PC-3 (cell line): ENCODE measurements around the gene OTOA. TPM values are rescaled to one million over a fixed set of nuclear protein-coding genes. Genes with fewer than 3 reads are reported as not detected.

ENCODE experiments used
- ATAC-seq: fragments of 200-7000 bp; cut with Tn5 transposase; 2 replicates; pipeline ENCODE4 v1.9.1; 2020; ENCODE audit warnings: mild to moderate bottlenecking, moderate library complexity
- BruUV-seq: library from RNA; stranded (reverse); fragments of 400-500 nt; replicated peaks from 2 replicates; lab custom pipeline; 2021; lab: Mats Ljungman, UMichigan
- CTCF ChIA-PET: fragments of 300-600 bp; sonication (Branson Sonifier 250); formaldehyde crosslinking; loops from one replicate; lab custom pipeline; 2022; ENCODE audit warnings: antibody characterized with exemption; lab: Charles Lee
- POLR2A ChIA-PET: fragments of 300-600 bp; sonication (Branson Sonifier 250); formaldehyde crosslinking; loops from one replicate; lab custom pipeline; 2022; ENCODE audit warnings: antibody characterized with exemption; ENCODE audit not compliant: unreplicated experiment; lab: Charles Lee
- DNase-seq: peaks from one replicate; pipeline ENCODE4 v3.0.0-alpha.2; 2015
- H2AFZ ChIP-seq: fragments of 300-600 bp; sonication (generic); 2 replicates; pipeline ENCODE4 v1.6.0; 2016; ENCODE audit warnings: antibody characterized with exemption, low read length
- H3F3A ChIP-seq: fragments of 300-600 bp; sonication (generic); one replicate; pipeline ENCODE4 v1.6.0; 2017; ENCODE audit warnings: antibody characterized with exemption, low read length, control low read depth, mild to moderate bottlenecking; ENCODE audit not compliant: unreplicated experiment
- H3K27ac ChIP-seq: fragments of 300-600 bp; sonication (generic); 2 replicates; pipeline ENCODE4 v1.5.1; 2016; ENCODE audit warnings: mild to moderate bottlenecking, low read length
- H3K27me3 ChIP-seq: fragments of 300-600 bp; sonication (generic); 2 replicates; pipeline ENCODE4 v1.6.1; 2016; ENCODE audit warnings: low read length, mixed read lengths
- H3K36me3 ChIP-seq: fragments of 300-600 bp; sonication (generic); 2 replicates; pipeline ENCODE4 v1.6.1; 2016; ENCODE audit warnings: low read depth, mixed run types, low read length, mixed read lengths
- H3K4me1 ChIP-seq: fragments of 300-600 bp; sonication (generic); 2 replicates; pipeline ENCODE4 v1.5.1; 2016; ENCODE audit warnings: low read length; ENCODE audit not compliant: insufficient read depth
- H3K4me2 ChIP-seq: fragments of 300-600 bp; sonication (generic); 2 replicates; pipeline ENCODE4 v1.6.0; 2016; ENCODE audit warnings: low read length
- H3K4me3 ChIP-seq: fragments of 300-600 bp; sonication (generic); 2 replicates; pipeline ENCODE4 v1.5.1; 2016; ENCODE audit warnings: mild to moderate bottlenecking, low read length, mixed read lengths
- H3K79me2 ChIP-seq: fragments of 300-600 bp; sonication (generic); 2 replicates; pipeline ENCODE4 v1.6.1; 2017; ENCODE audit warnings: low read length, mixed read lengths
- H3K9ac ChIP-seq: fragments of 300-600 bp; sonication (generic); 2 replicates; pipeline ENCODE4 v1.6.0; 2016; ENCODE audit warnings: mild to moderate bottlenecking, low read length
- H3K9me2 ChIP-seq: fragments of 300-600 bp; sonication (generic); replicated peaks from 2 replicates; pipeline ENCODE4 v1.6.1; 2016; ENCODE audit warnings: mixed run types, low read length, mixed read lengths
- H3K9me3 ChIP-seq: fragments of 300-600 bp; sonication (generic); 2 replicates; pipeline ENCODE4 v1.6.1; 2016; ENCODE audit warnings: low read length, mixed read lengths
- H4K20me1 ChIP-seq: fragments of 300-600 bp; sonication (generic); 2 replicates; pipeline ENCODE4 v1.6.1; 2016; ENCODE audit warnings: low read length, mixed read lengths
- CTCF ChIP-seq: fragments of 300-600 bp; sonication (generic); conservative IDR thresholded peaks from 2 replicates; pipeline ENCODE4 v1.5.1; 2017; ENCODE audit warnings: antibody characterized with exemption, low read depth, mild to moderate bottlenecking, low read length
- EZH2 ChIP-seq: fragments of 300-600 bp; sonication (generic); IDR thresholded peaks from one replicate; pipeline ENCODE4 v1.6.1; 2017; ENCODE audit warnings: antibody characterized with exemption, mild to moderate bottlenecking, low read length; ENCODE audit not compliant: unreplicated experiment
- EZH2phosphoT487 ChIP-seq: fragments of 300-600 bp; sonication (generic); IDR thresholded peaks from 2 replicates; pipeline ENCODE4 v1.6.1; 2018; ENCODE audit warnings: mild to moderate bottlenecking, antibody characterized with exemption, low read length, borderline replicate concordance
- intact Hi-C: fragments of 100-400 bp; cut with micrococcal nuclease; formaldehyde crosslinking; loops from 2 replicates; pipeline ENCODE4 v1.9.0; 2023
- total RNA-seq: library from RNA; depleted of rRNA; stranded (reverse); fragments of >200 nt; gene quantifications from 2 replicates; pipeline ENCODE4 v1.2.3, GENCODE V29; 2014

Gene OTOA
- total RNA-seq, 1 experiment from 2014 or later, result not detected

- BruUV-seq, result no TSS peak
- H3K79me2 ChIP-seq, result peaks cover 10% of the 10 kb centered on the region; the same call in 1 of the 2 replicates
- no peak overlapping the region for H3K27ac ChIP-seq
- H2AFZ ChIP-seq, result no peak overlapping the region
- H3F3A ChIP-seq, result peaks cover 8% of the 10 kb centered on the region
- H3K9me2 ChIP-seq, result no peaks in the 10 kb centered on the region
- H3K9me3 ChIP-seq, result no peaks in the 10 kb centered on the region
- ChIA-PET CTCF (no interaction called here), POLR2A (no interaction called here)
- ATAC-seq (no peak), DNase-seq (no peak)
- H4K20me1 ChIP-seq, result no peaks in the 10 kb centered on the region
- no peak overlapping the region for H3K4me2 ChIP-seq
- H3K4me1 ChIP-seq, result peaks cover 20% of the 10 kb centered on the region
- no peaks in the 10 kb centered on the region for H3K27me3 ChIP-seq
- no peak overlapping the region for H3K9ac ChIP-seq
- peaks cover 2% of the 10 kb centered on the region for H3K36me3 ChIP-seq
- H3K4me3 ChIP-seq, result no peak overlapping the region
- intact Hi-C loops, result no loop called here
- TF ChIP-seq EZH2phosphoT487, result no peak
- no peak for TF ChIP-seq EZH2
- no peak for TF ChIP-seq CTCF
These were observed 21.9 kb upstream of the OTOA start for GRCh38 chr16:21641916-21642315.

GRCh38 chr16:21642861-21643260 is 20.9 kb upstream of the OTOA start:
- ChIA-PET POLR2A (no interaction called here), CTCF (interaction anchor here (0.8 kb wide), 1 partner anchor 52 kb away, joined by 3 read pairs; no protein-coding TSS in a partner anchor)
- Histone ChIP-seq H3K27me3 (no peaks in the 10 kb centered on the region), H4K20me1 (no peaks in the 10 kb centered on the region), H3F3A (peaks cover 8% of the 10 kb centered on the region), H3K9me3 (no peaks in the 10 kb centered on the region), H3K36me3 (peaks cover 2% of the 10 kb centered on the region), H3K9me2 (no peaks in the 10 kb centered on the region), H3K4me1 (peaks cover 17% of the 10 kb centered on the region), H2AFZ (no peak overlapping the region), H3K79me2 (peaks cover 10% of the 10 kb centered on the region; the same call in 1 of the 2 replicates), H3K4me3 (no peak overlapping the region), H3K9ac (no peak overlapping the region), H3K4me2 (no peak overlapping the region), H3K27ac (no peak overlapping the region)
- no TSS peak for BruUV-seq
- intact Hi-C loops, result no loop called here
- DNase-seq (no peak), ATAC-seq (no peak)
- TF ChIP-seq CTCF (no peak), EZH2phosphoT487 (no peak), EZH2 (no peak)

GRCh38 chr16:21643785-21644184 is 20.0 kb upstream of the OTOA start:
- peaks cover 2% of the 10 kb centered on the region for H3K36me3 ChIP-seq
- no peak overlapping the region for H3K9ac ChIP-seq
- H3F3A ChIP-seq, result peaks cover 5% of the 10 kb centered on the region
- H3K9me3 ChIP-seq, result no peaks in the 10 kb centered on the region
- no peaks in the 10 kb centered on the region for H4K20me1 ChIP-seq
- no peak overlapping the region for H3K4me2 ChIP-seq
- CTCF ChIA-PET, result interaction anchor here (0.6 kb wide), 1 partner anchor 20 kb away, joined by 3 read pairs; no protein-coding TSS in a partner anchor
- POLR2A ChIA-PET, result no interaction called here
- DNase-seq (no peak), ATAC-seq (no peak)
- peaks cover 9% of the 10 kb centered on the region for H3K4me1 ChIP-seq
- H3K4me3 ChIP-seq, result no peak overlapping the region
- H3K79me2 ChIP-seq, result peaks cover 10% of the 10 kb centered on the region; the same call in 1 of the 2 replicates
- no TSS peak for BruUV-seq
- no peaks in the 10 kb centered on the region for H3K9me2 ChIP-seq
- intact Hi-C loops, result no loop called here
- no peak for TF ChIP-seq EZH2phosphoT487
- no peak for TF ChIP-seq EZH2
- TF ChIP-seq CTCF, result no peak
- H2AFZ ChIP-seq, result no peak overlapping the region
- H3K27ac ChIP-seq, result no peak overlapping the region
- no peaks in the 10 kb centered on the region for H3K27me3 ChIP-seq
